Measurements from ENCODE around the gene CGB5. TPM values are rescaled to one million over a fixed set of nuclear protein-coding genes. Genes with fewer than 3 reads are reported as not detected.

The CGB5 gene
- total and polyA plus RNA-seq, 9 of the 15 experiments (the other 6 are each of a cell fraction or from before 2014, with no cell fraction given) = not detected

DNA sequence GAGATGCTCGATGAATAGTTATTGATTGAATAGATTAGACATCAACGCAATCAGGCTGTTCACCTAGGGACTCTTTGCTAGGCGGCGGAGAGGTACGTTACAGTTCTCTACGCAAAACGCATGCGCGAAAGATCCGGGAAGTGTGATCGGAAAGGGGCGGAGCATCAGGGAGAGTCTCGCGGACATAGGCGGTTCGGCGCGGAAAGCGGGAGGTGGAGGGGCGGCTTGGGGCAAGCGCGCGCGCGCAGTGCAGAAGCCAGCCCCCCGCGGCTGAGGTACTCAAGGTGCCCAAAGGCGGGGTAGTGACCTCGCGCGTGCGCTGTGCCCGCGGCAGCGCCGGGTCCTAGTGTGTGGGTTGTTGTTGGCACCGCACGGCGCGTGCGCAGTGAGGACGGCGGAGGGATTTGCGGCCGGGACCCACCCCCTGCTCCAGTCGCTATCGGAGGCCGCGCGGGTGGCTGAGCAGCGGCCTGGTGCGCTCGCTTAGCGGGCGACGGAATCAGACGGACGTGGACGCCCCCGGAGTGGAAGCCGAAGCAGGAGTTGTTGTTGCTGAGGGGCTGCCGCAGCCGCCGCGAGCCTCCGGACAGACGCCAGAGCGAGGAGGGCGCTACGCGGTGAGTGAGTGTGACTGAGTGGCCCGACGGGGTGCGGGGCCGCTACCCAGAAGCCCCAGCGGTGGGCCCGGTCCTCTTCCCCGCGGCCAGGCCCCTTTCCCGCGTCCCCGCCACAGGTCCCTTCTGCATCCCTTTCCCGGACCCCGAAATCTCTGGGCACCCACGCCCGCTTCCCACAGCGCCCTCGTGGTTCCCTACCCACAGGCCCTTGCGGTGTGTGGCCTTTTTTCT is 41.6 kb downstream of the CGB5 start, which contains the start of gene SNRNP70 (continued):
- TF ChIP-seq, protein P1, sequence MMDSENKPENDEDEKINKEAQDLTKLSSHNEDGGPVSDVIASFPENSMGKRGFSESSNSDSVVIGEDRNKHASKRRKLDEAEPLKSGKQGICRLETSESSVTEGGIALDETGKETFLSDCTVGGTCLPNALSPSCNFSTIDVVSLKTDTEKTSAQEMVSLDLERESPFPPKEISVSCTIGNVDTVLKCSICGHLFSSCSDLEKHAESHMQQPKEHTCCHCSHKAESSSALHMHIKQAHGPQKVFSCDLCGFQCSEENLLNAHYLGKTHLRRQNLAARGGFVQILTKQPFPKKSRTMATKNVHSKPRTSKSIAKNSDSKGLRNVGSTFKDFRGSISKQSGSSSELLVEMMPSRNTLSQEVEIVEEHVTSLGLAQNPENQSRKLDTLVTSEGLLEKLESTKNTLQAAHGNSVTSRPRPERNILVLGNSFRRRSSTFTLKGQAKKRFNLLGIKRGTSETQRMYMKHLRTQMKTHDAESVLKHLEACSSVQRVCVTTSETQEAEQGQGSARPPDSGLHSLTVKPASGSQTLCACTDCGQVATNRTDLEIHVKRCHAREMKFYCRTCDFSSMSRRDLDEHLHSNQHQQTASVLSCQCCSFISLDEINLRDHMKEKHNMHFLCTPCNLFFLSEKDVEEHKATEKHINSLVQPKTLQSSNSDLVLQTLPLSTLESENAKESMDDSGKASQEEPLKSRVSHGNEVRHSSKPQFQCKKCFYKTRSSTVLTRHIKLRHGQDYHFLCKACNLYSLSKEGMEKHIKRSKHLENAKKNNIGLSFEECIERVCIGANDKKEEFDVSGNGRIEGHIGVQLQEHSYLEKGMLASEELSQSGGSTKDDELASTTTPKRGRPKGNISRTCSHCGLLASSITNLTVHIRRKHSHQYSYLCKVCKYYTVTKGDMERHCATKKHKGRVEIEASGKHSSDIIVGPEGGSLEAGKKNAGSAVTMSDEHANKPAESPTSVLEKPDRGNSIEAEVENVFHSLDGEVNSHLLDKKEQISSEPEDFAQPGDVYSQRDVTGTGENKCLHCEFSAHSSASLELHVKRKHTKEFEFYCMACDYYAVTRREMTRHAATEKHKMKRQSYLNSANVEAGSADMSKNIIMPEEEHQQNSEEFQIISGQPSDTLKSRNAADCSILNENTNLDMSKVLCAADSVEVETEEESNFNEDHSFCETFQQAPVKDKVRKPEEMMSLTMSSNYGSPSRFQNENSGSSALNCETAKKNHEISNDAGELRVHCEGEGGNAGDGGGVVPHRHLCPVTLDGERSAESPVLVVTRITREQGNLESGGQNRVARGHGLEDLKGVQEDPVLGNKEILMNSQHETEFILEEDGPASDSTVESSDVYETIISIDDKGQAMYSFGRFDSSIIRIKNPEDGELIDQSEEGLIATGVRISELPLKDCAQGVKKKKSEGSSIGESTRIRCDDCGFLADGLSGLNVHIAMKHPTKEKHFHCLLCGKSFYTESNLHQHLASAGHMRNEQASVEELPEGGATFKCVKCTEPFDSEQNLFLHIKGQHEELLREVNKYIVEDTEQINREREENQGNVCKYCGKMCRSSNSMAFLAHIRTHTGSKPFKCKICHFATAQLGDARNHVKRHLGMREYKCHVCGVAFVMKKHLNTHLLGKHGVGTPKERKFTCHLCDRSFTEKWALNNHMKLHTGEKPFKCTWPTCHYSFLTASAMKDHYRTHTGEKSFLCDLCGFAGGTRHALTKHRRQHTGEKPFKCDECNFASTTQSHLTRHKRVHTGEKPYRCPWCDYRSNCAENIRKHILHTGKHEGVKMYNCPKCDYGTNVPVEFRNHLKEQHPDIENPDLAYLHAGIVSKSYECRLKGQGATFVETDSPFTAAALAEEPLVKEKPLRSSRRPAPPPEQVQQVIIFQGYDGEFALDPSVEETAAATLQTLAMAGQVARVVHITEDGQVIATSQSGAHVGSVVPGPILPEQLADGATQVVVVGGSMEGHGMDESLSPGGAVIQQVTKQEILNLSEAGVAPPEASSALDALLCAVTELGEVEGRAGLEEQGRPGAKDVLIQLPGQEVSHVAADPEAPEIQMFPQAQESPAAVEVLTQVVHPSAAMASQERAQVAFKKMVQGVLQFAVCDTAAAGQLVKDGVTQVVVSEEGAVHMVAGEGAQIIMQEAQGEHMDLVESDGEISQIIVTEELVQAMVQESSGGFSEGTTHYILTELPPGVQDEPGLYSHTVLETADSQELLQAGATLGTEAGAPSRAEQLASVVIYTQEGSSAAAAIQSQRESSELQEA (IDR thresholded peaks at IDR 0.05; ENCODE audit: low read depth) = no peak
- no peak for TF ChIP-seq CEBPB (tag; IDR thresholded peaks at IDR 0.05)
- TF ChIP-seq PHF8 (IDR thresholded peaks at IDR 0.05; ENCODE audit: borderline replicate concordance, low read length) = peak; percentile 95
- peak; percentile 68; the same call in 1 of the 2 replicates for TF ChIP-seq BRD4 (IDR thresholded peaks at IDR 0.05)
- peak; percentile 62; the same call in 1 of the 2 replicates for TF ChIP-seq ZBTB17 (CRISPR knock-in tag; IDR thresholded peaks at IDR 0.05)
- 0 out of 2 replicates have a peak, but pooled peaks have one; percentile 69 for TF ChIP-seq ZNF224 (CRISPR knock-in tag; IDR thresholded peaks at IDR 0.05)
- peak; percentile 81 for TF ChIP-seq SAP30 (IDR thresholded peaks at IDR 0.05; ENCODE audit: borderline replicate concordance, insufficient read depth, low read depth, low read length, poor library complexity, severe bottlenecking)
- TF ChIP-seq, protein P2, sequence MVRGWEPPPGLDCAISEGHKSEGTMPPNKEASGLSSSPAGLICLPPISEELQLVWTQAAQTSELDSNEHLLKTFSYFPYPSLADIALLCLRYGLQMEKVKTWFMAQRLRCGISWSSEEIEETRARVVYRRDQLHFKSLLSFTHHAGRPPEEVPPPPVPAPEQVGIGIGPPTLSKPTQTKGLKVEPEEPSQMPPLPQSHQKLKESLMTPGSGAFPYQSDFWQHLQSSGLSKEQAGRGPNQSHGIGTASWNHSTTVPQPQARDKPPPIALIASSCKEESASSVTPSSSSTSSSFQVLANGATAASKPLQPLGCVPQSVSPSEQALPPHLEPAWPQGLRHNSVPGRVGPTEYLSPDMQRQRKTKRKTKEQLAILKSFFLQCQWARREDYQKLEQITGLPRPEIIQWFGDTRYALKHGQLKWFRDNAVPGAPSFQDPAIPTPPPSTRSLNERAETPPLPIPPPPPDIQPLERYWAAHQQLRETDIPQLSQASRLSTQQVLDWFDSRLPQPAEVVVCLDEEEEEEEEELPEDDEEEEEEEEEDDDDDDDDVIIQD (CRISPR knock-in tag; IDR thresholded peaks at IDR 0.05) = 0 out of 2 replicates have a peak, but pooled peaks have one; percentile 41
- peak; percentile 92; the same call in 1 of the 2 replicates for TF ChIP-seq NR4A1 (CRISPR knock-in tag; IDR thresholded peaks at IDR 0.05)
- TF ChIP-seq NR4A1 (tag; IDR thresholded peaks at IDR 0.05) = no peak

All from K562 (cell line).